ENCODE data around the gene HCN2.
"Not testable (repeated sequence)": the region's sequence is repeated elsewhere in the genome, so short reads cannot be mapped to it uniquely, and the experiment has no call there.

Gene HCN2

DNA sequence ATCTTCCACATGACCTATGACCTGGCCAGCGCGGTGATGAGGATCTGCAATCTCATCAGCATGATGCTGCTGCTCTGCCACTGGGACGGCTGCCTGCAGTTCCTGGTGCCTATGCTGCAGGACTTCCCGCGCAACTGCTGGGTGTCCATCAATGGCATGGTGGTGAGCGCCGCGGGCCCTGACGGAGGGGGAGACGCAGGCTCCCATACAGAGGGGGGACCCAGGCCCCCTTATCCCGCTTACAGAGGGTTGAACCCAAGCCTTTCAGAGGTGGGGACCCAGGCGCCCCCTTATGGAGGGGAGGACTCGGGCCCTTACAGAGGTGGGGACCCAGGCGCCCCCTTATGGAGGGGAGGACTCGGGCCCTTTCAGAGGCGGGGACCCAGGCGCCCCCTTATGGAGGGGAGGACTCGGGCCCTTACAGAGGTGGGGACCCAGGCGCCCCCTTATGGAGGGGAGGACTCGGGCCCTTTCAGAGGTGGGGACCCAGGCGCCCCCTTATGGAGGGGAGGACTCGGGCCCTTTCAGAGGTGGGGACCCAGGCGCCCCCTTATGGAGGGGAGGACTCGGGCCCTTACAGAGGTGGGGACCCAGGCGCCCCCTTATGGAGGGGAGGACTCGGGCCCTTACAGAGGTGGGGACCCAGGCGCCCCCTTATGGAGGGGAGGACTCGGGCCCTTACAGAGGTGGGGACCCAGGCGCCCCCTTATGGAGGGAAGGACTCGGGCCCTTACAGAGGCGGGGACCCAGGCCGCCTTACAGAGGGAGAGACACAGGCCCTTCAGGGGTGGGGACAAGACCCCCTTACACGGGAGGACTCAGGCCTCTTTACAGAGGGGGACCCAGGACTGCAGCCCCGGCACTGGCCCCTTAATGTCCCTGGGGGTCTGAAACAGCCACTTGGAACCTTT is 15.6 kb downstream of the HCN2 start:
- DNase-seq (ENCODE audit: low read depth): not testable (repeated sequence)

DNA sequence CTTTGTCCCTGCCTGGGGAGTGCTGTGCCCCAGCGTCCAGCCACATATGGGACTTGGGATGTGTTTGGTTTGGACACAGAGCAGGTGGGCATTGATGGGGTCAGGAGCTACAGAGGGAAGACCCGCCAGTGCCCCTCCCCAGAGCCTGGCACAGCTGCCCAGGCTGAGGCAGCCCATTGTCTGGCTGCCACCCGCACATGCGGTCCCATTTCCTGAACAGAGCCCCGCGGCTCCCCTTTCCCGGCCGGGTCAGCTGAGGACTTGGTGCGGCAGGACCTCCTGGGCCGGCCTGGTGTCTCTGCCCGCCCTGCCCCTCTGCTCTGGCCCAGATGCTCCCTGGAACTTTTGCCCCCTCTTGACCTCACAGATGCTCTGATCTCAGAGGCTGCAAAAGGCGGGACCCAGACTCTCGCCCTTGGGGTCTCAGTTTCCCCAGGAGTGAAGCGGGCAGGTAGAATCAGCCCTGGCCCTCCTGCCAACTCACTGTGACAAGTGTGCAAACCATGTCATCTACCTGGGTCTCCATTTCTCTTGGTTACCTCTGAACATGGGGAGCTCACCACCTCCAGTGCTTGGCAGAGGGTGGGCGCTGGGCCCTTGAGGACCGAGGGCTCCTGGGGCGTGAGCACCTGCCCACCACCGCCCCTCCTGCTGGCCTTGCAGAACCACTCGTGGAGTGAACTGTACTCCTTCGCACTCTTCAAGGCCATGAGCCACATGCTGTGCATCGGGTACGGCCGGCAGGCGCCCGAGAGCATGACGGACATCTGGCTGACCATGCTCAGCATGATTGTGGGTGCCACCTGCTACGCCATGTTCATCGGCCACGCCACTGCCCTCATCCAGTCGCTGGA is 17.8 kb downstream of the HCN2 start:
- no peak for DNase-seq (ENCODE audit: low read depth)

DNA sequence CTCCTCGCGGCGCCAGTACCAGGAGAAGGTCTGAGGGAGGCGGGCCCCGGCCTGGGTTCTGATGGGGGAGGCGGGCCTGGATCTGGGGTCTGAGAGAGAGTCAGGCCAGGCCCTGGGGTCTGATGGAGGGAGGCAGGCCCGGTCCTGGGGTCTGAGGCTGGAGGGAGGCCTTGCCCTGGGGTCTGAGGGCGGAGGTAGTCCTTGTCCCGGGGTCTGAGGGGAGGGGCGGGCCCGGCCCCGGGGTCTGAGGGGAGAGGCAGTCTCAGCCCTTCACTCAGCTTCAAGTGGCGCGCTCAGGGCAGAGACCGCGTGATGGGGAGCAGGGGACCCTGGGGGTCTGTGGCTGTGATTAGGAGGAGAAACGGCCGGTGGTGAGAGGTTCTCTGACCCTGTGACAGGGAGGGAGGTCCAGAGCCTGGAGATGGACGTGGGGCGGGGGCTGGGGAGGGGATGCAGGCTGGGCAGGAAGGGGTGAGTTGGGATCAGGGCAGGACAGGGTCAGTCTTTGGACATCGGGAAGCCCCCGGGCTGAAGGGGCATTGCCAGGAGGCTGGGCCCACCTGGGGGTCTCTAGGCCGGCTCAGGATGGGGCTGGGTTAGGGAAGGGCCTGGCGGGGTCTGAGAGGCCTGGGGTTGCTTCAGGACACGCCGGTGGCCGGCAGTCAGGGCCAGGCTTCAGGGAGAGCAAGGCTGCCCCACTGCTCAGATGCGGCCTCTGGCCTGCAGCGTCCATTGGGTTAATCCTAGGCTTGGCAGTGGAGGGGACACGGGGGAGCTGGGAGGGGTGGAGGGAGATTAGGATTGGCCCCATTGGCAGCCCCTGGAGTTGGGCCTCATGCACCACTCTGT is 18.7 kb downstream of the HCN2 start:
- no peak for DNase-seq (ENCODE audit: low read depth)

DNA sequence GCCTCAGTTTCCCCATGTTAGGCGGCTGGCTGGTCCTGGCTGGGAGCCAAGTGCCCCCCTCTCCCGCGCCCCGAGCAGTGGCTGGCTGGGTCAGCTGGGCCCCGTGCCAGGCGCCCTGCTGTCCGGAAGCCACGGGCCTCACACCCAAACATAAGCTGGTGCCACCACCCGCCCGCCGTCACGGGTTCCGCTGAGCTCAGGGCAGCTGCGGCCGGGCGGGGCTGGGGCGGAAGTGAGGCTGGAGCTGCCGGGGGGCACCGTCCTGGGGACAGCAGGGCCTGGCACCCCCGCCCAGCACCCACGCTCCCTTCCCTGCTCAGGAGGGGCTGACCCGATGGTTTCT is 19.3 kb downstream of the HCN2 start:
- DNase-seq (ENCODE audit: low read depth): no peak

DNA sequence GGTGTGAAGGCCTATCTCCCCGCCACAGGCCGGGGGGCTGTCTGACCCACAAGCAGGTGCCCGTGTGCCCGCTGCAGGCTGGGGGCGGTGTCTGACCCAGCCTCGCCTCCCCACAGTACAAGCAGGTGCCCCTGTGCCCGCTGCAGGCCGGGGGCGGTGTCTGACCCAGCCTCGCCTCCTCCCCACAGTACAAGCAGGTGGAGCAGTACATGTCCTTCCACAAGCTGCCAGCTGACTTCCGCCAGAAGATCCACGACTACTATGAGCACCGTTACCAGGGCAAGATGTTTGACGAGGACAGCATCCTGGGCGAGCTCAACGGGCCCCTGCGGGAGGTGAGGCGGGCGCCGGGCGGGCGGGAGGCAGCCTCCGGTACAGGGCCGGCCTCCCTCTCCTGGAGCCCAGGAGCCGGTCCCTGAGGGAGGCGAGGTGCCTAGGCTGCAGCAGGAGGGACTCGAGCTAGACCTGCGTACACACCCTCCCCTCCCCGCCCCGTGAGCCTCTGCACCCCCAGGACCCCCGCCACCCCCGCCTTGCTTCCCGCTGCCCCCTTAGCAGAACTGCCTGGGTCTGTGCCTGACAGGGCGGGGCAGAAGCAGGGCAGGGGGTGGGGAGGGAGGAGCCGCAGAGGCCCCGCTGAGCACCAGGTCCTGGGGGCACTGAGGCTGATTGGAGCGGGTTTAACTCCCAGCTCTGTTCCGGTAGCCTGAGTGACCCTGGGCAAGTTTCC is 20.6 kb downstream of the HCN2 start:
- DNase-seq (ENCODE audit: low read depth): no peak

DNA sequence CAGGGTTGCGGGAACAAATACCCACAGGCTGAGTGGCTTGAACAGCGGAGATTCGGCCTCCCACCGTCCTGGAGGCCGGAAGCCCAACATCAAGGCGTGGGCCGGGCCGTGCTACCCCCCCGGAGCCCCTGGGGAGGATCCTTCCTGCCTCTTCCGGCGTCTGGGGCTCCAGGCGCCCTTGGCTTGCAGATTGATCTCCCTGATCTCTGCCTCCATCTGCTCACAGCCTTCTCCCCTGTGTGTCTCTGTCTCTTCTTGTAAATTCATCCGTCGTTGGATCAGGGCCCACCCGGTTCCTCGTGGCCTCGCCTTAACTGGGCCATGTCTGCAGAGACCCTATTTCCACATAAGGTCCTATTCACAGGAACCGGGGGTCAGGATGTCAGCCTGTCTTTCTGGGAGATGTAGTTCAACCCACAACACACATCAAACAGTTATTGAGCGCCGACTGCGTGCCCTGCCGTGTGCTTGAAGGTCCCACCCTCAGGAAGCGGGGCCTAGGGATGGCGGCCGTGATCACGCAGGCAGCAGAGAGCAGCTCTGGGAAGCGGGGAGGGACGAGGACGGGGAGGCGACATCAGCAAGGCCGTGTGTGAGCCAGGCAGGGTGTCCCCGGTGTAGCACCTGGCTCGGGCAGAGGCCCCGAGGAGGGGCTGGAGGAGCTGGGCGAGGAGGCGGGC is 21.3 kb downstream of the HCN2 start:
- peak; percentile 21 for DNase-seq (ENCODE audit: low read depth)

DNA sequence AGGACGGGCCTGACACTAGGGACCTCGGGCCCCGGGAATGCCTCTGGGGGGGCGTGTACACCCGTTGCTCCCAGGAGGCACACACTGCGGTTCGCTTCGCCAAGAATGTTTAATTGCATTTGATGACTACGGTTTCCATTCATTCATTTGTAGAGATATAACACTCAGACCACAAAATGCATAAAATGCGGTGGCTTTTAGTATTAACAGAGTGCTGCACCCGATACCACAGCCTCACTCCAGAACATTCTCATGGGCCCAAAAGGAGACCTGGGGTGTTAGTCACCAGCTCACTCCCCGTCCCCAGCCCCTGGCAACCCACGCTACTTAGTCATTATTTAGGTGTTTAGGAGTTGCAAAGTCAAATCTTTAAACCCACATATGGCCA is 21.8 kb downstream of the HCN2 start:
- DNase-seq (ENCODE audit: low read depth): peak; percentile 43

DNA sequence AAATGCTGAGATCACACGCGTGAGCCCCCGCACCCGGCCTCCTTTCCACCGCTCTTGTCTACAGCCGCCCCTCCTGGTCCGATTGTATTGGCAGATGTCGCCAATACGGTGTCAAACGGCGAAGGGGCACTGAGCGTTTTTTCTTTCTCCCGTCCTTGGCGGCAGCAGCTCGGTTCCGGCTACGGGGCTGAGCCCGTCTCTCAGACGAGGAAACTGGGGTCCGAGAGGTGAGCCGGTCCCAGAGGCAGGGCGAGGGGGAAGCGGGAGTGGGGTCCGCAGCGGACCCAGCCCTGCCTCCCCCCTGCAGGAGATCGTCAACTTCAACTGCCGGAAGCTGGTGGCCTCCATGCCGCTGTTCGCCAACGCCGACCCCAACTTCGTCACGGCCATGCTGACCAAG is 23.3 kb downstream of the HCN2 start:
- no peak for DNase-seq (ENCODE audit: low read depth)

DNA sequence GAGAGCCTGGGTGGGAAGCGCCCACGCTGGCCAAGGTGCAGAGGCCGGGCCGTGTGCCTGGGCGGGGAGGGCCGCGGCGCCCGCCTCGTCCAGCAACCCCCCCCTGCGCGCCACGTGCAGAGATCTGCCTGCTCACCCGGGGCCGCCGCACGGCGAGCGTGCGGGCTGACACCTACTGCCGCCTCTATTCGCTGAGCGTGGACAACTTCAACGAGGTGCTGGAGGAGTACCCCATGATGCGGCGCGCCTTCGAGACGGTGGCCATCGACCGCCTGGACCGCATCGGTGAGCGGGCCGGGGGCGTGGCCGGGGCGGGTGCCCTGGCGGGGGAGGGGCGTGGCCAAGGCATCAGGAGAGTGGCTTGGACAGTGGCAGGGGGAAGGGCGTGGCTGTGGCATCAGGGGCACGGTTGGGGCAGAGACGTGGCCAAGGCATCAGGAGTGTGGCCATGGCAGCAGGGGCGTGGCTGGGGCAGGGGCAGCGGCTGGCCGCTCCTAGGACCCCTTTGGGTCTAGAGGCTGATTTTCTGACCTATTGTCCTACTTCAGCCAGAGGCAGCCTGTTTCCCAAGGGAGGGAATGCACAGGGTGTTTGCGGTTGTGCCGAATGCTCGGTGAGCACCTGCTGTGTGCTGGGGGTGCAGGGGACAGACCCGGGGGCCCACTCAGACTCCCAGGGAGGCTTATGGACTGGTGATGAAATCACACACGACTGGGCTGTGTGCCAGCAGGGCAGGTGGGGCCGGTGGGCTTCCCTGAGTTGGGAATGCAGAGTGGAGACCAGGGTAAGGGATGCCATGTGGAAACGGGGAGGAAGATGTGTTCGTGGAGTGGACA is 24.3 kb downstream of the HCN2 start:
- DNase-seq (ENCODE audit: low read depth): no peak

DNA sequence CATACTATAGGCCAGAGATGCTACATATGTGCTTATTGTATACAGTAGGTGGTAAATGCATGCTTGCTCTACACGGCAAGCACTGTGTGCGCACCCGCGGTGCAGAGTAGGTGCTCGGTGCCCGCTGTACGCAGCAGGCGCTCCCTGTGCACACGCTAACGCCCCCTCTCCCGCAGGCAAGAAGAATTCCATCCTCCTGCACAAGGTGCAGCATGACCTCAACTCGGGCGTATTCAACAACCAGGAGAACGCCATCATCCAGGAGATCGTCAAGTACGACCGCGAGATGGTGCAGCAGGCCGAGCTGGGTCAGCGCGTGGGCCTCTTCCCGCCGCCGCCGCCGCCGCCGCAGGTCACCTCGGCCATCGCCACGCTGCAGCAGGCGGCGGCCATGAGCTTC is 25.9 kb downstream of the HCN2 start:
- no peak for DNase-seq (ENCODE audit: low read depth)

DNA sequence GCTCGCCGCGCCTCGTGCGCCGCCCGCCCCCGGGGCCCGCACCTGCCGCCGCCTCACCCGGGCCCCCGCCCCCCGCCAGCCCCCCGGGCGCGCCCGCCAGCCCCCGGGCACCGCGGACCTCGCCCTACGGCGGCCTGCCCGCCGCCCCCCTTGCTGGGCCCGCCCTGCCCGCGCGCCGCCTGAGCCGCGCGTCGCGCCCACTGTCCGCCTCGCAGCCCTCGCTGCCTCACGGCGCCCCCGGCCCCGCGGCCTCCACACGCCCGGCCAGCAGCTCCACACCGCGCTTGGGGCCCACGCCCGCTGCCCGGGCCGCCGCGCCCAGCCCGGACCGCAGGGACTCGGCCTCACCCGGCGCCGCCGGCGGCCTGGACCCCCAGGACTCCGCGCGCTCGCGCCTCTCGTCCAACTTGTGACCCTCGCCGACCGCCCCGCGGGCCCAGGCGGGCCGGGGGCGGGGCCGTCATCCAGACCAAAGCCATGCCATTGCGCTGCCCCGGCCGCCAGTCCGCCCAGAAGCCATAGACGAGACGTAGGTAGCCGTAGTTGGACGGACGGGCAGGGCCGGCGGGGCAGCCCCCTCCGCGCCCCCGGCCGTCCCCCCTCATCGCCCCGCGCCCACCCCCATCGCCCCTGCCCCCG is 26.5 kb downstream of the HCN2 start:
- no peak for DNase-seq (ENCODE audit: low read depth)

DNA sequence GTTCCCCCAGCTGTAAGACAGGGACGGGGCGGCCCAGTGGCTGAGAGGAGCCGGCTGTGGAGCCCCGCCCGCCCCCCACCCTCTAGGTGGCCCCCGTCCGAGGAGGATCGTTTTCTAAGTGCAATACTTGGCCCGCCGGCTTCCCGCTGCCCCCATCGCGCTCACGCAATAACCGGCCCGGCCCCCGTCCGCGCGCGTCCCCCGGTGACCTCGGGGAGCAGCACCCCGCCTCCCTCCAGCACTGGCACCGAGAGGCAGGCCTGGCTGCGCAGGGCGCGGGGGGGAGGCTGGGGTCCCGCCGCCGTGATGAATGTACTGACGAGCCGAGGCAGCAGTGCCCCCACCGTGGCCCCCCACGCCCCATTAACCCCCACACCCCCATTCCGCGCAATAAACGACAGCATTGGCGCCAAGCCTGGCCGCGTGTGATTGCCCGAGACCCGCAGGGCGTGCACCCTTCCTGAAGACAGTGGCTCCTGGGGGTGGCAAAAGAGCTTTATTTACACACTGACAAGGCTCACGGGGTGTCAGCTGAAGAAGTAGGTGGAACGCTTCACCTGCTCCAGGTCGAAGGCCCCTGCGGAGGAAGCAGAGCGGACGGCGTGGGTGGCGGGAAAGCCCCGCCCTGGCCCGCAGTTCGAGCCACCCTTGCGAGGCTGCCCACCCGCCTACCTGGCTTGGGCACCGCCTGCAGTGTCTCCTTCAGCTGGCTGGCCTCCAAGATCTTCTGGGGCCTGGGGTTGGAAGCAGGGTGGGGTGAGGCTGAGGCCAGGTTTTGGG is 27.3 kb downstream of the HCN2 start:
- DNase-seq (ENCODE audit: low read depth): no peak

DNA sequence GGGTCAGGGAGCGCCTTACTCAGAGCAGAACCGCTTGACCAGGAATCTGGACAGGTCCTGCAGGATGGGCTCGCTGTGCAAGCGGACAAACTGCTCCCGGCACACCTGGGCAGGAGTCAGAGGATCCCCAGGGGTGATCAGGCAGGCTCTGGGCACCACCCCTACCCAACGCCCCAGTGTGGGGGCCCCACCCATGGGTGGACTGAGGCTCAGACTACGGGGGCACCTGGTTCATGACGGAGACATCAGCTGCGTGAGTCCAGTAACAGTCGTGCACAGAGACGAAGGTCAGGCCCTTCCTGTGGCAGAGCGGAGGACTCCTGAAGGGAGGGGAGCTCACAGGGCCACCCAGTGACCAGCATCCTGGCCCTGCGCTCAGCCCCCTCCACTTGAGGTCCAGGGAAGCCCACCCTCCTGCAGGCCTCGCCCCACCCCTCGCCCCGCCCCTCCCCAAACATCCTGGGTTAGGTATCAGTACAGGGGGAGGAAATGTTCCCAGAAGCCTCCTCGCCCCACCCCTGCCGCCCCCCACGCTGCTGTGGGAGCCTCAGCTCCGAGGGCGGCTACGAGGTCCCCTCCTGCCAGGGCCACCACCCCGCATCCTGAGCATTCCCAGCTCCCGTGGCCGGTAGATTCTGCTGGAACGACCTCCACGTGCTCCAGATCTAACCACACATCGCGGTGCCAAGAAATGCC is 28.0 kb downstream of the HCN2 start:
- DNase-seq (ENCODE audit: low read depth): no peak

DNA sequence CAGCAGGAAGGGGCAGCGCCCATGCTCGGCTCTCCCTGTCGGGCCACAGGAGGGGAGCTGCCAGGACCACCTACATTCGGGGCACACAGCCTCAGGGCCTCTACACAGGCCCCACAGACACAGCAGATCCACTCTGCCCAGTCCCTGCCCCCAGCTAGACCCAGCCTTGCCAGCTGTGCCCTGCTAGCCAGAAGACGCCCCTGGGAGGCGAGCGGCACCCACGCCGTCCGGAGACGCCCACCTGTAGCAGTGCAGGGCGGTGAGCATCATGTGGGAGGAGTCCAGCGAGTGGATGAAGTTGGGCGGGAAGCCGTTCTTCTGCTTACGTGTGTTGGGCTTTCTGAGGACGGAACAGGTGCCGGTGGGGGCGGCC is 28.6 kb downstream of the HCN2 start:
- no peak for DNase-seq (ENCODE audit: low read depth)

DNA sequence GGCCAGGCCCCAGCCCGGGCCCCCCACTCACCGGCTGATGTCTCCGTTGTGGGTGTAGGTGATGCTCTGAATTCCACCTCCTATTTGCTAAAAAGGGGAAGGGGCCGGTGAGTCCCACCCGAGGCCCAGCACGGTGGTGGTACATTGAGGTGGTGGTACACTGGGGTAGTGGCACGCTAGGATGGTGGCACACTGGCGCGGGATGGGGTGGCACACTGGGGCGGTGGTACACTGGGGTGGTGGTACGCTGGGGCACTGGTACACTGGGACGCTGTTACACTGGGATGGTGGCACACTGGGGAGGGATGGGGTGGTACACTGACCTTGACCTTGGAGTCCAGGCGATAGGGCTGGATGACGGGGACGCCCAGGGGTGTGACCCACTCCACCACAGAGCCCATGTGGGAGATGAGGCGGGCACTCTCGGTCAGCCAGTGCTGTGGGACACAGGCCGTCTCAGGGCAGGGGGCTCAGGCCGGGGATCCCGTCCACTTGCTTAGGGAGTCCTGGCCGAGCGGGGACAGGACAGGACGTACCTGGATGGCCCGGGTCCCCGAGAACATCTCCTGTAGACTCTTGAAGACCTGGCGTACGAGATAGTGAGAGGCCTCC is 29.1 kb downstream of the HCN2 start:
- no peak for DNase-seq (ENCODE audit: low read depth)

DNA sequence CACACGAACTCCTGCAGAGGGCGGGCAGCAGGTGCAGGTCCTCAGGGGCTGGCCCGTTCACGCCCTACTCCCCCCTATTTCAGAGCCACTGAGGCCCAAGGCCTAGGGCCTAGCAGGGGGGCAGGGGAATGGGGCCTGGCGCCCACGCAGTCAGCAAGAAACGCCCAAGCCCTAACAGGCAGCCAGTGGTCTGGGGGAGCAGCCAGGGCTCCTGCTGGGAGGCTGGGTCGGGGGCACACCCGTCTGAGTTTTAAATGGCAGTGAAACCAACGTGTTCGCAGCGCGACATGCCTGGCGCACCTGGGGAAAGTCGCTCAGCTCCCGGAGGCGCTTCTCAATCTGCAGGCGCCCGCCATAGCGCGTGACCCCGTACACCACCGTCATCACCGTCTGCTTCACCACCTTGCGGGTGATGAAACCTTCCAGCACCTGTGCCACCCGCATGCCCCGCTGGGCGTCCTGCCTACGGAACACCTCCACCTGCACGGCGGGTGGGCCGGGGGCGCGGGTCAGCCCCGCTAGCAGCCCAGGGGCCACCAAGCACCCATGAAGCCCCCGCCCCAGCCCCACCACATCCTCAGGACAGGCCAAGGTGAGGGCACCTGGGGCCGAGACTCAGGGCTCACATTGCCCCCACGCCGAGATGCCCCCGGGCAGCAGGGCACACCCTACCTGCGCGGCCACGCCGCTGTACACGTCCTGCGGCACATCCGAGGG is 29.8 kb downstream of the HCN2 start:
- no peak for DNase-seq (ENCODE audit: low read depth)

DNA sequence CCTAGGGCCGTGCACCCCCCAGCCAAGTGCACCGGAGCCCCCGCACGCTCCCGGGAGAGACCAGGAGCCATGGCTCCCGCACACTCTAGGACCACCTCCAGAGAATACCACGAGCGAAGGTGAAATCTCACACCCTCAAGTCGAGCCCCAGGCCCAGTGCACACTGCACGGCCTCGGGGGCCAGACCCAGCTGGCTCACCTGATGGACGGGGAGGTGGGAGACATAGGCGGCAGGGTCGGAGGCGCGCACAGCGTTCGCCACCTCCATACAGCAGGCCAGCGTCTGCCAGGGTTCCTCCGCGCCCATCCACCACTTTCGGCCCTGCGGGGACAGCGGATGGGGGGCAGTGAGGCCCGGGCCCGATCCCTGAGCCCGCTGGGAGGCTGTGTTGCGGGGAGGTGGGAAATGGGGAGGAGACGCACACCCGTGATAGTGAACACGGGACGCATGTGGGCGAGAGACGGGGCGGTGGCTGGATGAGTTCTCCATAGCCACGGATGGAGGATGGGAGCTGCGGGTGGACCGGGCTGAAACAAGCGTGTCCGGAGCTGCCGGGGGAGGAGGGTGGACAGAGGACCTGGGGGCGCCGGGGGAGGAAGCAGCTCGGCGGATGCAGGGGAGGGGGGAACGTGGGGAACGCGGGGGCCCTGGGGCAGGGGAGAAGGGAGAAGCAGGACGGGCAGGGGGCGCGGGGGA is 30.6 kb downstream of the HCN2 start:
- no peak for DNase-seq (ENCODE audit: low read depth)
